Subcutaneous adipose tissue (tissue), 4 donors: ENCODE data around the gene ABCB4. TPM values are rescaled to one million over a fixed set of nuclear protein-coding genes. Genes with fewer than 3 reads are reported as not detected.

Experiments used
- CTCF ChIP-seq: fragments of 450-650 bp; IDR thresholded peaks from one replicate; pipeline ENCODE4 v1.5.1; 2016; ENCODE audit warnings: low read depth, mild to moderate bottlenecking, control low read depth, antibody characterized with exemption, moderate library complexity
- total RNA-seq, 4 donors: library from RNA; depleted of rRNA; stranded (reverse); fragments of >200 nt; gene quantifications; one replicate each; pipeline ENCODE4 v1.1.0, GENCODE V29; 2016

ABCB4 gene
- total RNA-seq, 4 donors from 2014 or later, result 0.88 to 3.1 (median 1.6) TPM

DNA sequence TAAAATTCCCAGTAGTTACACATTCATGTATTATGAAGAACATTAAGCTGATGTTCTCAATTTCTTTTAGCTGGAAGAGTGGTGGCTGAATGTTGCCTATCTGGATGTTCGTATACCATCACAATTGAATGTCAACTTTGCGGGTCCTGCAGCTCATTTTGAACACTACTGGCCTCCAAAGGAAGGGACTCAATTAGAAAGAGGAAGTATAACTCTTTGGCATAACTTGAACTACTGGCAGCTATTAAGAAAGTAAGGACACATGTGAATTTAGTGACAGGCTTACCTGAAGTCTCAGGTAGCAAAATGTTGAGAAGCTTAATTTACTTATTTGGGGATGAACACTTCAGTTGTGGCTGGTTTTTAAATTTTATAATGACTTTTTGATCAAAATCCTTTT, 114.2 kb downstream of the ABCB4 start:
- TF ChIP-seq CTCF, result no peak

- no peak for TF ChIP-seq CTCF
These were observed 116.1 kb downstream of the ABCB4 start for GRCh38 chr7:87359366-87359765.

DNA sequence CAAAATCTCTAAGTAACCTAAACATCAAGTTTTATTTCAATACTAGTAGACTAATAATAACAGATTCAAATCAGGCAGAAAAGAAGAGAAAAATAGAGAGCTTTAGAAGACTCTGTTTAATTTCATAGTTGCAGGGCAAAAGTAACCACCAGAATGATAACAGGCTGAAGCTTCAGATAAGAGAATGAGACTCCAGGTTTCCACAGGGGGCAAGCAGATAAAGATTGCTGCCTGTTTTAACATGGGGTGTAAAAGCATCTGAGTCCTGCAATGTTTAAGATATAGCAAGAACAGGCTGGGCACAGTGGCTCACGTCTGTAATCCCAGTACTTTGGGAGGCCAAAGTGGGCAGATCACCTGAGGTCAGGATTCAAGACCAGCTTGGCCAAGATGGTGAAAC, 119.0 kb downstream of the ABCB4 start:
- no peak for TF ChIP-seq CTCF

DNA sequence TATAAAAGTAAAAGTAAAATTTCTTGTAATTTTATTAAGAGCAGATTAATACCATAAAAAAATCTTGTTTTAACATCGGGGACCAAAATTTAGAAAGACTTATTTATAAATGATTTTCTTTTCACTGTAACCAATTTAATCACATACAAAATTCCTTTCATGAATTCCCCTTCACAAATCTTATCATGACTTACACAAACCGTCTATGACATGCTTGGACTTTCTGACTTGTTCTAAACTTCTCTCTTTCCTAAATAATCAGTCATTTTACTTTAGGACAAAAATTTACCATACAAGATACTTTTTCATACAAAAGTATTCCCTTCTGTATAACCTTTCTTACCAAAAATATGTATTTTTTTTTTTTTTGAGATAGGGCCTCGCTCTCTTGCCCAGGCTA, 120.7 kb downstream of the ABCB4 start:
- no peak for TF ChIP-seq CTCF

Other genes with a start within 250 kb of the ABCB4 start
- 10 to 100 TPM in 3 of 4 donors, 1 to 10 TPM in 1; 7.0 to 18.1 (median 11.7) TPM for gene CROT, start 130.0 kb downstream of the ABCB4 start, total RNA-seq
- 10 to 100 TPM in 1 of 4 donors, 1 to 10 TPM in 3; 1.0 to 11.9 (median 6.9) TPM for gene ABCB1, start 125.2 kb upstream of the ABCB4 start, total RNA-seq
- gene RUNDC3B, start 152.7 kb upstream of the ABCB4 start, total RNA-seq, result 1 to 10 TPM; 1.5 to 4.2 (median 2.7) TPM